ENCODE measurements around the gene IL4R. TPM values are rescaled to one million over a fixed set of nuclear protein-coding genes. Genes with fewer than 3 reads are reported as not detected.

The IL4R gene
- total and polyA plus RNA-seq, 2 of the 13 experiments (the other 11 are each of a cell fraction or from before 2014, with no cell fraction given), result 15.9 to 49.6 TPM

- no peak for TF ChIP-seq ZNF784 (CRISPR knock-in tag; IDR thresholded peaks at IDR 0.05; ENCODE audit: borderline replicate concordance)
- no peak for TF ChIP-seq ZNF383 (CRISPR knock-in tag; IDR thresholded peaks at IDR 0.05; ENCODE audit: borderline replicate concordance)
- TF ChIP-seq RORA (CRISPR knock-in tag; IDR thresholded peaks at IDR 0.05), result no peak
- TF ChIP-seq, protein P1, sequence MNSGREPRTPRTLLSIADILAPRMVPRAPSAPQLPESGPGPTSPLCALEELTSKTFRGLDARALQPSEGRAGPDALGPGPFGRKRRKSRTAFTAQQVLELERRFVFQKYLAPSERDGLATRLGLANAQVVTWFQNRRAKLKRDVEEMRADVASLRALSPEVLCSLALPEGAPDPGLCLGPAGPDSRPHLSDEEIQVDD (CRISPR knock-in tag; IDR thresholded peaks at IDR 0.05; ENCODE audit: borderline replicate concordance), result no peak
- no peak for TF ChIP-seq PITX1 (CRISPR knock-in tag; IDR thresholded peaks at IDR 0.05)
- no peak for TF ChIP-seq ZNF292 (CRISPR knock-in tag; IDR thresholded peaks at IDR 0.05; ENCODE audit: borderline replicate concordance, low read depth)
- TF ChIP-seq ZNF512B (CRISPR knock-in tag; IDR thresholded peaks at IDR 0.05; ENCODE audit: borderline replicate concordance), result no peak
- TF ChIP-seq, protein P2, sequence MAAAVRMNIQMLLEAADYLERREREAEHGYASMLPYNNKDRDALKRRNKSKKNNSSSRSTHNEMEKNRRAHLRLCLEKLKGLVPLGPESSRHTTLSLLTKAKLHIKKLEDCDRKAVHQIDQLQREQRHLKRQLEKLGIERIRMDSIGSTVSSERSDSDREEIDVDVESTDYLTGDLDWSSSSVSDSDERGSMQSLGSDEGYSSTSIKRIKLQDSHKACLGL (CRISPR knock-in tag; IDR thresholded peaks at IDR 0.05), result no peak
- TF ChIP-seq, protein P3, sequence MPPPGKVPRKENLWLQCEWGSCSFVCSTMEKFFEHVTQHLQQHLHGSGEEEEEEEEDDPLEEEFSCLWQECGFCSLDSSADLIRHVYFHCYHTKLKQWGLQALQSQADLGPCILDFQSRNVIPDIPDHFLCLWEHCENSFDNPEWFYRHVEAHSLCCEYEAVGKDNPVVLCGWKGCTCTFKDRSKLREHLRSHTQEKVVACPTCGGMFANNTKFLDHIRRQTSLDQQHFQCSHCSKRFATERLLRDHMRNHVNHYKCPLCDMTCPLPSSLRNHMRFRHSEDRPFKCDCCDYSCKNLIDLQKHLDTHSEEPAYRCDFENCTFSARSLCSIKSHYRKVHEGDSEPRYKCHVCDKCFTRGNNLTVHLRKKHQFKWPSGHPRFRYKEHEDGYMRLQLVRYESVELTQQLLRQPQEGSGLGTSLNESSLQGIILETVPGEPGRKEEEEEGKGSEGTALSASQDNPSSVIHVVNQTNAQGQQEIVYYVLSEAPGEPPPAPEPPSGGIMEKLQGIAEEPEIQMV (CRISPR knock-in tag; IDR thresholded peaks at IDR 0.05; ENCODE audit: low read depth), result no peak
- peak; percentile 41; the same call in 1 of the 2 replicates for TF ChIP-seq NCOA2 (CRISPR knock-in tag; IDR thresholded peaks at IDR 0.05)
- TF ChIP-seq ZNF891 (CRISPR knock-in tag; IDR thresholded peaks at IDR 0.05), result no peak
- no peak for TF ChIP-seq ZNF781 (CRISPR knock-in tag; IDR thresholded peaks at IDR 0.05; ENCODE audit: borderline replicate concordance, not compliant biosample characterization)
- TF ChIP-seq ZNF232 (CRISPR knock-in tag; IDR thresholded peaks at IDR 0.05; ENCODE audit: borderline replicate concordance), result no peak
- TF ChIP-seq SAP130 (CRISPR knock-in tag; IDR thresholded peaks at IDR 0.05; ENCODE audit: low read depth), result peak; percentile 90
- TF ChIP-seq SNAI1 (CRISPR knock-in tag; IDR thresholded peaks at IDR 0.05; ENCODE audit: borderline replicate concordance), result no peak
- TF ChIP-seq SATB2 (CRISPR knock-in tag; IDR thresholded peaks at IDR 0.05), result no peak
- TF ChIP-seq REL (CRISPR knock-in tag; conservative IDR thresholded peaks at IDR 0.05), result no peak
- no peak for TF ChIP-seq TFDP1 (CRISPR knock-in tag; IDR thresholded peaks at IDR 0.05; ENCODE audit: borderline replicate concordance)
- no peak for TF ChIP-seq ZNF20 (CRISPR knock-in tag; IDR thresholded peaks at IDR 0.05)
These were observed 44.2 kb upstream of the IL4R start (continued) for GRCh38 chr16:27269300-27270150.

Data from HepG2 (cell line).